ENCODE results near the gene SIX6. TPM values are rescaled to one million over a fixed set of nuclear protein-coding genes. Genes with fewer than 3 reads are reported as not detected.
"Not testable (repeated sequence)": the region's sequence is repeated elsewhere in the genome, so short reads cannot be mapped to it uniquely, and the experiment has no call there.

SIX6 gene
- total RNA-seq: not detected

- WGBS: 4% methylated on average over 29 of the region's 55 CpGs
- H3K4me3 ChIP-seq: peak within 1 kb of the TSS; percentile 15
- peaks cover 35% of the 10 kb centered on the region for H3K4me1 ChIP-seq
- no peaks in the 10 kb centered on the region for H3K36me3 ChIP-seq
- H3K27me3 ChIP-seq: peaks cover 100% of the 10 kb centered on the region
- TF ChIP-seq, protein P1, sequence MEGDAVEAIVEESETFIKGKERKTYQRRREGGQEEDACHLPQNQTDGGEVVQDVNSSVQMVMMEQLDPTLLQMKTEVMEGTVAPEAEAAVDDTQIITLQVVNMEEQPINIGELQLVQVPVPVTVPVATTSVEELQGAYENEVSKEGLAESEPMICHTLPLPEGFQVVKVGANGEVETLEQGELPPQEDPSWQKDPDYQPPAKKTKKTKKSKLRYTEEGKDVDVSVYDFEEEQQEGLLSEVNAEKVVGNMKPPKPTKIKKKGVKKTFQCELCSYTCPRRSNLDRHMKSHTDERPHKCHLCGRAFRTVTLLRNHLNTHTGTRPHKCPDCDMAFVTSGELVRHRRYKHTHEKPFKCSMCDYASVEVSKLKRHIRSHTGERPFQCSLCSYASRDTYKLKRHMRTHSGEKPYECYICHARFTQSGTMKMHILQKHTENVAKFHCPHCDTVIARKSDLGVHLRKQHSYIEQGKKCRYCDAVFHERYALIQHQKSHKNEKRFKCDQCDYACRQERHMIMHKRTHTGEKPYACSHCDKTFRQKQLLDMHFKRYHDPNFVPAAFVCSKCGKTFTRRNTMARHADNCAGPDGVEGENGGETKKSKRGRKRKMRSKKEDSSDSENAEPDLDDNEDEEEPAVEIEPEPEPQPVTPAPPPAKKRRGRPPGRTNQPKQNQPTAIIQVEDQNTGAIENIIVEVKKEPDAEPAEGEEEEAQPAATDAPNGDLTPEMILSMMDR (IDR thresholded peaks at IDR 0.05): no peak
- TF ChIP-seq POLR2AphosphoS5 (IDR thresholded peaks at IDR 0.05) (no peak), POLR2A (IDR thresholded peaks at IDR 0.05) (no peak), EP300 (IDR thresholded peaks at IDR 0.05) (no peak)
- H3K9me3 ChIP-seq: no peaks in the 10 kb centered on the region
- DNase-seq (ENCODE audit: low spot score in 2 of 2): no peak
- no peak within 1 kb of the TSS for H3K27ac ChIP-seq
Observed at GRCh38 chr14:60508707-60509437, at the start of gene SIX6. Gene SIX6, plus strand, starts transcription at chr14:60509146. Its CDS starts 253 bp downstream, at chr14:60509399.

GRCh38 chr14:60480248-60480647 lies 28.7 kb upstream of the SIX6 start:
- H3K9me3 ChIP-seq; H3K27ac ChIP-seq; H3K4me1 ChIP-seq; H3K4me3 ChIP-seq; H3K36me3 ChIP-seq; DNase-seq (ENCODE audit: low spot score in 2 of 2): not testable (repeated sequence)
- 95% methylated on average over 7 of the region's 7 CpGs for WGBS
- peaks cover 21% of the 10 kb centered on the region for H3K27me3 ChIP-seq

DNA sequence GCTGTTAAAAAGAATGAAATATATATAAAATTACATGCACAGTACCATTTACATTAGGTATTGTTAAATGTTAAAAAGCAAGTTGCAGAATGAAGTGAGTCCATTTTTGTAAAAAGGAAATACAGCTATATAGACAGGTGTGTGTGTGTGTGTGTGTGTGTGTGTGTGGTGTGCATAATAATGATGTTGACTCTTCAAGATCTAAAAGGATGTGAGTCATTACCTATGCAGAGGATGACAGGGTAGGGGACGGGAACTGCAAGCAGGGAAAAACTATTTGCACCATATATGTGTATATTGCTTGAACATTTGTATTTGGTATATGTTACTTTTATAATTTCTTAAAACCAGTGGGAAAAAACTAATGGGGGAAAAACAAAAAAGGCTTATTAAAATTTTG lies 26.2 kb upstream of the SIX6 start:
- Histone ChIP-seq H3K9me3 (no peaks in the 10 kb centered on the region), H3K4me1 (peaks cover 7% of the 10 kb centered on the region), H3K4me3 (no peak overlapping the region), H3K36me3 (no peaks in the 10 kb centered on the region), H3K27me3 (peaks cover 45% of the 10 kb centered on the region), H3K27ac (no peak overlapping the region)
- no peak for DNase-seq (ENCODE audit: low spot score in 2 of 2)
- no peak for TF ChIP-seq POLR2AphosphoS5 (IDR thresholded peaks at IDR 0.05)
- TF ChIP-seq, protein P1 (IDR thresholded peaks at IDR 0.05): no peak
- TF ChIP-seq EP300 (IDR thresholded peaks at IDR 0.05): no peak
- TF ChIP-seq POLR2A (IDR thresholded peaks at IDR 0.05): no peak
- WGBS: 58% methylated on average over 1 of the region's 1 CpG

DNA sequence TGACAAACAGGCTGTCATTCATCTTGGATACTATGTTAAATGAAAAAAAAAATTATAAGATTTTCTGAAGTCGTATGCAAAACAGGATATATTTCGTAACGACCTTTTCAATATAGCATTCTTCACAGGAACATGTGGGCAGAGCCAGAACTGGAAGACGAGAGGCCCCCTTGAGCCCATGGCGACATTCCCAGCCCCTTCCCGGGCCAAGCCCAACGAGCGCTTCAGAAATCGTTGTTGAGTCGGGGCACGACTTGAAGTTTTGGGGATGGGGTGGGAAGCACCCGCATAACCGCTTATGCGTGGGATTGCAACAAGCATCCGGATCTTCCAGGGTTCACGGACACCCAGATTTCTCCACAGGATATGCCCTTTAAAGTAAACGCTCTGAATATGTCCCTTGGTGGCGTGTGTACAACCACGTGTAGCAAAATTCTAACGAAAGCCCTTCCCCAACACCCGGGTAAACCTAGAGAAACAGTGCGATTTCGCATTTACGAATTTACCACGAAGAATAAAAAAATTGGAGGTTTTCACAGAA lies 23.8 kb upstream of the SIX6 start:
- Histone ChIP-seq H3K36me3 (no peaks in the 10 kb centered on the region), H3K27me3 (peaks cover 52% of the 10 kb centered on the region), H3K4me3 (no peak overlapping the region), H3K9me3 (no peaks in the 10 kb centered on the region), H3K27ac (no peak overlapping the region), H3K4me1 (peaks cover 7% of the 10 kb centered on the region)
- TF ChIP-seq, protein P1 (IDR thresholded peaks at IDR 0.05): no peak
- no peak for TF ChIP-seq EP300 (IDR thresholded peaks at IDR 0.05)
- no peak for DNase-seq (ENCODE audit: low spot score in 2 of 2)
- 8% methylated on average over 25 of the region's 25 CpGs for WGBS

DNA sequence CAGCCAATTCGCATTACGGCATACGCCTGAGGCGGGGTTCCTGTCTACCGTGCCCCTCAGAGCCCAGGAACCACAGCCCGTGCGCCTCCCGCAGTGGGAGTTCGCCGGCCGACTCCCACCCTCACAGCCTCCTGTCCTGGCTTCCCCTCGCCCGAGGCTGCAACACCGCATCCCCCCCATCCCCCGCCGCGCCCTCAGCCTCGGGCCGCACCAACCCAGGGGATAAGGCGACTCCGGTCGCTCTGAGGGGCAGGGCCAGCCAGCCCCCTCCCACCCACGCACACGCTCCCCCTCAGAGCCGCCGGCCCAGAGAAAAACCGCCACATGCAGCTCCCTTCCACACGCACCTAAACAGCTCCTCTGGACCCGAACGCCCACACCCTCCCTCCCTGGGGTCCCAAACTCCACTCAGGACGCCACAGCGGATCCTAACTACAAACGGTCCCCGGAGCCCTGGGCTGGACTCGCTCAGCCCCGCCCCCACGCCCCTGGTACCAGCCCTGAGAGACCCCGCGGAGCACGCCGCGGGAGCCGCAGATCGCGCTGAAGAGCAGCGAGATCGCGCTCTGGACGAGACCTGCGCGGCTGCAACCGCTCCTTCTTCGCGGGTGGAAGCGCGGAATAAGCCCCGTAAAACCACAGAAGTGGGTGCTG lies 23.2 kb upstream of the SIX6 start, which contains the start of gene C14orf39:
C14orf39 (minus strand) TSS at position 466 of the 654 bp plus-strand sequence. CDS start 985 bp downstream, outside the sequence.
- Histone ChIP-seq H3K4me1 (peaks cover 7% of the 10 kb centered on the region), H3K9me3 (no peaks in the 10 kb centered on the region), H3K27me3 (peaks cover 52% of the 10 kb centered on the region), H3K4me3 (peak within 1 kb of the TSS; percentile 31), H3K36me3 (no peaks in the 10 kb centered on the region), H3K27ac (no peak within 1 kb of the TSS)
- no peak for DNase-seq (ENCODE audit: low spot score in 2 of 2)
- 10% methylated on average over 20 of the region's 57 CpGs for WGBS
- TF ChIP-seq POLR2A (IDR thresholded peaks at IDR 0.05) (no peak), POLR2AphosphoS5 (IDR thresholded peaks at IDR 0.05) (no peak), EP300 (IDR thresholded peaks at IDR 0.05) (no peak)
- TF ChIP-seq, protein P1 (IDR thresholded peaks at IDR 0.05): no peak
